Stimulated activated effector memory CD8-positive, alpha-beta T cell treated with anti-CD3 and anti-CD28 coated beads, Interleukin-12 subunit alpha, Interleukin-12 subunit beta, amount 100 ng/mL, for 72 hours (primary cell): Measurements from ENCODE around the gene GALNT14.

Source experiments
- ATAC-seq: fragments of 150-1000 bp; cut with Tn5 transposase; 2 replicates; pipeline ENCODE4 v1.10.0; 2021
- DNase-seq, 2 donors: peaks; one replicate each; pipeline ENCODE4 v3.0.0; 2021 to 2022; ENCODE audit warnings: low spot score in 2 of 2
- H3K27ac Mint-ChIP-seq: one replicate; pipeline ENCODE4 v1.8.0; 2022; ENCODE audit warnings: mild to moderate bottlenecking, mixed read lengths
- H3K36me3 Mint-ChIP-seq: one replicate; pipeline ENCODE4 v1.8.0; 2022; ENCODE audit warnings: mild to moderate bottlenecking, mixed read lengths
- H3K4me1 Mint-ChIP-seq: one replicate; pipeline ENCODE4 v1.8.0; 2022; ENCODE audit warnings: mixed read lengths
- H3K4me3 Mint-ChIP-seq: one replicate; pipeline ENCODE4 v1.8.0; 2022; ENCODE audit warnings: mild to moderate bottlenecking, mixed read lengths
- H3K9me3 Mint-ChIP-seq: one replicate; pipeline ENCODE4 v1.8.0; 2022; ENCODE audit warnings: mixed read lengths

GALNT14 gene

GRCh38 chr2:31112544-31112943 lies 25.7 kb downstream of the GALNT14 start:
- H3K9me3 Mint-ChIP-seq, result no peaks in the 10 kb centered on the region
- H3K4me1 Mint-ChIP-seq, result no peaks in the 10 kb centered on the region
- H3K27ac Mint-ChIP-seq, result no peak overlapping the region
- ATAC-seq (no peak), DNase-seq (no peak)
- no peak overlapping the region for H3K4me3 Mint-ChIP-seq
- no peaks in the 10 kb centered on the region for H3K36me3 Mint-ChIP-seq

DNA sequence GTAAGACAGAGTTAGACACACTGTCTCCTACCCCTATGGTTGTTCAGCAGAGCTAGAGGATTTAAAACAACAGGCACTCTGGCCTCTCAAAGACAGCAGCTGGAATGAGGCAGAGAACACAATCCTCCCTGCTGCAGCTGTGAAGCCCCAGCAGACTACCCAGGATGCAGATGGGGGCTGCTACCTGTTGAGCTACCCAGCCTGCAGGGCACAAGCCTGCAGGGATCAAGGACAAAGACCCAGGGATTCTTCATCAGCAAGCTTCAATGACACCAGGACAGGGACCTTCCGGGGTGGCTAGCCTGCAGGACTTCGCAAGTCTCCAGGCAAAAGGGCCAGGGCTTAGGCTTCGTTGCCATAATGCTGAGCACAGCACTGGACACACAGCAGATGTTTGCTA lies 27.2 kb downstream of the GALNT14 start:
- H3K4me3 Mint-ChIP-seq, result no peak overlapping the region
- no peak for DNase-seq
- ATAC-seq, result no peak
- no peaks in the 10 kb centered on the region for H3K36me3 Mint-ChIP-seq
- no peaks in the 10 kb centered on the region for H3K4me1 Mint-ChIP-seq
- no peak overlapping the region for H3K27ac Mint-ChIP-seq
- H3K9me3 Mint-ChIP-seq, result no peaks in the 10 kb centered on the region

- ATAC-seq, result no peak
- H3K27ac Mint-ChIP-seq, result no peak overlapping the region
- no peaks in the 10 kb centered on the region for H3K36me3 Mint-ChIP-seq
- H3K9me3 Mint-ChIP-seq, result no peaks in the 10 kb centered on the region
- no peak for DNase-seq
- H3K4me3 Mint-ChIP-seq, result no peak overlapping the region
- no peaks in the 10 kb centered on the region for H3K4me1 Mint-ChIP-seq
Measured at GRCh38 chr2:31110431-31110830, 27.8 kb downstream of the GALNT14 start.

- no peaks in the 10 kb centered on the region for H3K4me1 Mint-ChIP-seq
- DNase-seq (no peak), ATAC-seq (no peak)
- no peak overlapping the region for H3K4me3 Mint-ChIP-seq
- H3K9me3 Mint-ChIP-seq, result no peaks in the 10 kb centered on the region
- H3K27ac Mint-ChIP-seq, result no peak overlapping the region
- H3K36me3 Mint-ChIP-seq, result no peaks in the 10 kb centered on the region
Measured at GRCh38 chr2:31109633-31110192, 28.5 kb downstream of the GALNT14 start.

DNA sequence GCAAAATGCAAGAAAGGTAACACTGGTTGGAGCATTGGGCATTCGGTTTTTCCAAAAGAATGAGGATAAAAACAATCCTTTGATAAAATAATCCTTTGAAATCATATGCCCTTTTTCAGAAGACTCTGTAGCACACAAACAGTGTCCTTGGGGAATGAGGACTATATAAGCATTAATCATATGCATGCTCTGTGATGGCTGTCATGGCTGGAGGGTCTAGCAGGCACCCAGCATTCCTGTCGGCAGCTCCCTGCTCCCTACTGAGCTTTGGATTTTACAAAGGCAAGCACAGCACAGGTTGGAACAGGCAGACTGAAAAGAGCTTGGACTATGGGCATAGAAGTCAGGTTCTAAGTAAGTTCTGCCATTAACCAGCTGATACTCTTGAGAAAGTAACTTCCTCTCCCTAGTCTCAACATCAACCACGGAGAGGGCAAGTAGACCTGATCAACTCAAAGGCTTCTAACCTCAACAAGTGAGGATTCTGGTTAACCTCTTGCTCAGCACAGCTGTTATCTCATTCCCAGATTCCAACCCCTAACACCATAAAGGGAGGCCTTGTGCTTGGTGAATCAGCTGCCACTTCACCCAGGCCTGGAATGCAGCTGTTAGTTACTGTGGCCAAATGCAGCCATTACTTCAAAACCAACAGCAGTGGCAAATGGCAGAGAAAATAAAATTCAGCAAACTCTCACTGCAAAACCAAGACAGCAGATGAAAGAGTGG lies 29.5 kb downstream of the GALNT14 start:
- H3K4me1 Mint-ChIP-seq, result no peaks in the 10 kb centered on the region
- no peaks in the 10 kb centered on the region for H3K9me3 Mint-ChIP-seq
- DNase-seq (no peak), ATAC-seq (no peak)
- H3K27ac Mint-ChIP-seq, result no peak overlapping the region
- H3K4me3 Mint-ChIP-seq, result no peak overlapping the region
- no peaks in the 10 kb centered on the region for H3K36me3 Mint-ChIP-seq

GRCh38 chr2:31107591-31108300 lies 30.5 kb downstream of the GALNT14 start:
- Mint-ChIP-seq H3K36me3 (no peaks in the 10 kb centered on the region), H3K4me3 (no peak overlapping the region), H3K4me1 (no peaks in the 10 kb centered on the region), H3K9me3 (no peaks in the 10 kb centered on the region), H3K27ac (no peak overlapping the region)
- DNase-seq, result no peak
- no peak for ATAC-seq

- peaks cover 2% of the 10 kb centered on the region for H3K9me3 Mint-ChIP-seq
- no peaks in the 10 kb centered on the region for H3K36me3 Mint-ChIP-seq
- ATAC-seq, result no peak
- DNase-seq, result no peak
- no peak overlapping the region for H3K27ac Mint-ChIP-seq
- peaks cover 10% of the 10 kb centered on the region for H3K4me1 Mint-ChIP-seq
- no peak overlapping the region for H3K4me3 Mint-ChIP-seq
Measured at GRCh38 chr2:31101701-31102100, 36.5 kb downstream of the GALNT14 start.

GRCh38 chr2:31097962-31098613 lies 40.2 kb downstream of the GALNT14 start:
- peaks cover 10% of the 10 kb centered on the region for H3K4me1 Mint-ChIP-seq
- no peak overlapping the region for H3K4me3 Mint-ChIP-seq
- ATAC-seq (no peak), DNase-seq (no peak)
- H3K27ac Mint-ChIP-seq, result no peak overlapping the region
- H3K9me3 Mint-ChIP-seq, result peaks cover 2% of the 10 kb centered on the region
- no peaks in the 10 kb centered on the region for H3K36me3 Mint-ChIP-seq

DNA sequence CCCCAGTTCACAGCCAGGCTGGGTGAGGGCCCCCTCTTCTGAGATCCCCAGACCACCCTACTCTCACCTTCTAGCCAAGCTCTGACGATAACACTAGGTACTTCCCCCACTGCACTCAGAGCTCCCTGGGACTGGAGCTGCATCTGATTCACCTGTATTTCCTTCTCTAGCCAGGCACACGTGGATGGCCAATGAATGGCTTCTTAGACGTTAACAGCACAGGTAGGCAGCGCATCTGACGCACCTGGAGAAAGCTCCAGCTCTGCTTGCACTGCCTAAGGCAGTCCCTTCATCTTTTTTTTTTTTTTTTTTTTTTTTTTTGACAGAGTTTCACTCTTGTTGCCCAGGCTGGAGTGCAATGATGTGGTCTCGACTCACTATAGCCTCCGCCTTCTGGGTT lies 48.1 kb downstream of the GALNT14 start:
- ATAC-seq (no peak), DNase-seq (no peak)
- H3K36me3 Mint-ChIP-seq, result no peaks in the 10 kb centered on the region
- no peak overlapping the region for H3K4me3 Mint-ChIP-seq
- peaks cover 4% of the 10 kb centered on the region for H3K9me3 Mint-ChIP-seq
- no peak overlapping the region for H3K27ac Mint-ChIP-seq
- no peaks in the 10 kb centered on the region for H3K4me1 Mint-ChIP-seq

DNA sequence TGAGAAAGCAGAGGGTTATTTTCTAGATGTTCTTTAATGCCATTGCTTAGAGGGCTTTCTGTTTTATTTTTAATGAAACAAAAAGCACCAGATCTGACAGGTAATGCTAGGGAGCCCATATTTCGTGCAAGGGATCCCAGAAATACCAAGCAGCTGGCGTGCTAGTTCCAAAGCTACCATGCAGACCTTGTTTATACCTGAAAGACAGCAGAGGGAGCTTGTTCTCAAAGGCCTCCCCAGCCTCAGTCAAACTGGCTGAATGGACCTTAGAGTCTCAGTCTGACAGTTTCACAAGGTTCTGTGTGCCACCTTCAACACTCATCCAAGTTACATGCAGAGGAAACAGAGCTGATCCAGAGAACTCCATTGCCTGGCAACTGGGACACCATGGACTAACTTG lies 48.6 kb downstream of the GALNT14 start:
- ATAC-seq (no peak), DNase-seq (no peak)
- Mint-ChIP-seq H3K4me1 (no peaks in the 10 kb centered on the region), H3K4me3 (no peak overlapping the region), H3K27ac (no peak overlapping the region), H3K36me3 (no peaks in the 10 kb centered on the region), H3K9me3 (peaks cover 4% of the 10 kb centered on the region)

DNA sequence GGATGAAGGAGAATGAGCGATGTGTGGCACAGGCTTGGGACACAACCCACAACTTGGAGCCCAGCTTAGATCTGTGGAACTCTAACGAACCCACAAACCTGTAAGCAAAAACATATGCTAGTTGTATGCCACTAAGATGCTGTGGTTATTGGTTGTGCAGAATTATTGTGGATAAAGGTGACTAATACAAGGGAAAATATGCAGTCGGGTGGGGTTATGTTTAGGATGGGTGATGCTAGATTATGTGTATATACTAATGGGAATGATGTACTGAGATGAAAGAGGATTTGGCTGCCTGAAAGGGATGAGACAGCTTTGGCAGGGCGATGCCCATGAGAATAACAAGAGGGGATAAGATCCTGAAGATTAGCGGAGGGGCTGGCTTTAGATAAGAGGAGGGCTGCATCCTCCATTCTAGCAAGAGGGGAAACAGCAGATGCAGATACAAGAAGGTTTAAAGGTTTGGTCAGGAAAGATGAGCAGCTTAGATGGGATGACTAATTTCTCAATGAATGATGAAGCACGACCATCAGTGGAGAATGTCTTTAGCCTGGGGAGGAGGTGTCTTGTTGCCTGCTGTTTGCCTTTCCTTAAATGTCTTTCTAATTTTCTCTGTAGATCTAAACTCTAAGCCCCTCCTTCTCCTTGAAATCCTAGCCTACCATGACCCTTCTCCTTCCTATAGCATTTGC lies 49.6 kb downstream of the GALNT14 start:
- H3K4me3 Mint-ChIP-seq, result no peak overlapping the region
- ATAC-seq, result no peak
- no peaks in the 10 kb centered on the region for H3K36me3 Mint-ChIP-seq
- H3K27ac Mint-ChIP-seq, result no peak overlapping the region
- no peak for DNase-seq
- H3K9me3 Mint-ChIP-seq, result peaks cover 4% of the 10 kb centered on the region
- no peaks in the 10 kb centered on the region for H3K4me1 Mint-ChIP-seq

DNA sequence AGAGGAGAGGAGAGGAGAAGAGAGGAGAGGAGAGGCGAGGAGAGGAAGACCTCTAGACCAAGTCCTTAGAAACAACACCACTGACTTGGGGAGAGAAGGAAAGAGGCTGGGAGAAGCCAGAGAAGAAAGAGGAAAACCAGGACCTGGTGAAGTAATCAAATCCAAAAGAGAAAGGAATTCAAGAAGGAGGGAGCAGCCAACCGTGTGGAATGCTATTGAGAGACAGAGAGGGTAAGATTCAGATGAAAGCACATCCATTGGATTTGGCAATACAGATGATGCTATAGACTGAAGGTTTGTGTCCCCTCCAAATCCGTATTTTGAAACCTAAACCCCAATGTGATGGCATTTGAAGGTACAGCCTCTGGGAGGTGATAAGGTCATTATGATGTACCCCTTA lies 50.7 kb downstream of the GALNT14 start:
- Mint-ChIP-seq H3K4me3 (no peak overlapping the region), H3K27ac (no peak overlapping the region), H3K4me1 (no peaks in the 10 kb centered on the region), H3K36me3 (no peaks in the 10 kb centered on the region), H3K9me3 (peaks cover 4% of the 10 kb centered on the region)
- DNase-seq (no peak), ATAC-seq (no peak)

DNA sequence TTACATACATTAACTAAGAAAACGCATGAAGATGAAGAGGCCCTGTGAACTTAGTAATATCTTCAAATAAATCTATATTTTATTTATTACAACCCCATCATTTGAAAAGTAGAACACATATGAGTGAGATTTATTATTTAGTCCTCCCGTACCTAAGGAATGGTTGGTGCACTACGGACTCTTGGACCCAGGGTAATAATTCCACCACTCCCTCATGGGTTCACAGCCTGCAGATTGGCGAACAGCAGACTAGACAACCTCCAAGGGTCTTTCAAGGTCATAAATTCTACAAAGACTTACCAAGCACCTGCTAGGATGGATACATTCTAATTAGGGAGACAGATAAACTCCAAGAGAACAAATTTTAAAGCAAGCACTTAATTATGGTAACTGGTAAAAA lies 51.6 kb downstream of the GALNT14 start:
- Mint-ChIP-seq H3K4me3 (no peak overlapping the region), H3K9me3 (peaks cover 4% of the 10 kb centered on the region), H3K4me1 (no peaks in the 10 kb centered on the region), H3K27ac (no peak overlapping the region), H3K36me3 (no peaks in the 10 kb centered on the region)
- DNase-seq (no peak), ATAC-seq (no peak)

GRCh38 chr2:31083234-31083993 lies 54.8 kb downstream of the GALNT14 start:
- no peak overlapping the region for H3K4me3 Mint-ChIP-seq
- peaks cover 4% of the 10 kb centered on the region for H3K9me3 Mint-ChIP-seq
- H3K4me1 Mint-ChIP-seq, result no peaks in the 10 kb centered on the region
- H3K36me3 Mint-ChIP-seq, result no peaks in the 10 kb centered on the region
- no peak overlapping the region for H3K27ac Mint-ChIP-seq
- ATAC-seq (no peak), DNase-seq (no peak)

DNA sequence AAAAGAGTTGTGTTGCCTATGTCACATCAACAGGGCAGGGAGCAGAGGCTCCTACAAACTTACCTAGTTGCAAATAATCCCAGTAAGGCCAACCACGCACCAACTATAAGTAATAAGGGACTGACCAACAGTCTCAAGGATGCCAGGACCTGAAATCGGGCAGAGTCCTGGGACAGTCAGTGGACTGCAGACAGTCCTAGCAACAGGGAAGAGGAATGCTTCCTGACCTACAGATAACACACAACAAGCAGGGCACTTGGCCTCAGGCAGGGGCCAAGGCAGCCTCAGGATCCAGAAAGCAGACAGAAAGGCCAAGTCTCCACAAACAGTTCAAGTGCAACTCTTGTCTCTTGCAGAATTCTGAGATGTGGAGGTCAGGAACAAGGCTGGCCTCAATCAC lies 56.2 kb downstream of the GALNT14 start:
- Mint-ChIP-seq H3K4me3 (no peak overlapping the region), H3K9me3 (no peaks in the 10 kb centered on the region), H3K36me3 (no peaks in the 10 kb centered on the region), H3K27ac (no peak overlapping the region), H3K4me1 (no peaks in the 10 kb centered on the region)
- no peak for ATAC-seq
- no peak for DNase-seq
